ENCODE measurements around the gene IQSEC1.

The IQSEC1 gene

GRCh38 chr3:13112521-13113345 lies 39.5 kb upstream of the IQSEC1 start:
- POLR2A ChIA-PET (ENCODE audit: low non-redundant PET) = no interaction called here
- no peak for DNase-seq (ENCODE audit: low spot score)
- CTCF ChIA-PET = interaction anchor here (0.8 kb wide), 2 partner anchors 13 to 73 kb away, joined by 3 read pairs; no protein-coding TSS in a partner anchor
- TF ChIP-seq, protein P1, sequence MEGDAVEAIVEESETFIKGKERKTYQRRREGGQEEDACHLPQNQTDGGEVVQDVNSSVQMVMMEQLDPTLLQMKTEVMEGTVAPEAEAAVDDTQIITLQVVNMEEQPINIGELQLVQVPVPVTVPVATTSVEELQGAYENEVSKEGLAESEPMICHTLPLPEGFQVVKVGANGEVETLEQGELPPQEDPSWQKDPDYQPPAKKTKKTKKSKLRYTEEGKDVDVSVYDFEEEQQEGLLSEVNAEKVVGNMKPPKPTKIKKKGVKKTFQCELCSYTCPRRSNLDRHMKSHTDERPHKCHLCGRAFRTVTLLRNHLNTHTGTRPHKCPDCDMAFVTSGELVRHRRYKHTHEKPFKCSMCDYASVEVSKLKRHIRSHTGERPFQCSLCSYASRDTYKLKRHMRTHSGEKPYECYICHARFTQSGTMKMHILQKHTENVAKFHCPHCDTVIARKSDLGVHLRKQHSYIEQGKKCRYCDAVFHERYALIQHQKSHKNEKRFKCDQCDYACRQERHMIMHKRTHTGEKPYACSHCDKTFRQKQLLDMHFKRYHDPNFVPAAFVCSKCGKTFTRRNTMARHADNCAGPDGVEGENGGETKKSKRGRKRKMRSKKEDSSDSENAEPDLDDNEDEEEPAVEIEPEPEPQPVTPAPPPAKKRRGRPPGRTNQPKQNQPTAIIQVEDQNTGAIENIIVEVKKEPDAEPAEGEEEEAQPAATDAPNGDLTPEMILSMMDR (conservative IDR thresholded peaks at IDR 0.05; ENCODE audit: low read depth) = no peak
- H3K27ac ChIP-seq = no peak overlapping the region

DNA sequence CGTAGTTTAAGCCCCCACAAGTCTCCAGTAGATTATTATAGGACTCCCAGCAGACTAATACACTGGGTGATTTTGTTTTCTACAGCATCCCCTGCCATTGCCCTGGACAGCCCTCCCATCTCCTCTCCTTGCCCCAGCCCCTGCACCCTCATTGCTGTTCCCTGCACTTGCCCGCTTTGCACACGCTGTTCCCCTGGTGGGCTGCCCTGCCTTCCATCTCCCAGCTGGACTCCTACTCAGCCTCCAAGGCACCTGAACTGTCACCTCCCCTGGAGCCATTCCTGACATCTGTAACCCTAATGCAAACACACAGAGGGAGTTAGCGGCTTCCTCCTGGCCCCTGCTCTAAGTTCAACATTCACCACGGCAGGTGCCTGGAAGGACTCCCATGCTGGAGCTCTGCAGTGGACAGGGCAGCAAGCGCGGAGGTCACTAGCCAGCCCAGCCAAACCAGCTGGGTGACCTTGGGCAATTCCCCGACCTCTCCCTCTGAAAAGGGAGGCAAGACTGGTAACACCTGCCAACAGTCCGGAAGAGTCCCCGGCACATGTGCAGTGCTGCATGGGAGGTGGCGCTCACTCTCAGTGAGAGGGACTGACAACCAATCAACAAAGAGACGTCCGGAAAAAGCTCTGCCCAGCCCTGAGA lies 38.8 kb upstream of the IQSEC1 start:
- ChIA-PET CTCF (interaction anchor here (0.8 kb wide), 2 partner anchors 13 to 72 kb away, joined by 3 read pairs; no protein-coding TSS in a partner anchor), POLR2A (ENCODE audit: low non-redundant PET) (interaction anchor here (0.6 kb wide), 1 partner anchor 208 kb away, joined by 7 read pairs; no protein-coding TSS in a partner anchor)
- H3K27ac ChIP-seq = no peak overlapping the region
- no peak for DNase-seq (ENCODE audit: low spot score)
- TF ChIP-seq, protein P1 (conservative IDR thresholded peaks at IDR 0.05; ENCODE audit: low read depth) = no peak

DNA sequence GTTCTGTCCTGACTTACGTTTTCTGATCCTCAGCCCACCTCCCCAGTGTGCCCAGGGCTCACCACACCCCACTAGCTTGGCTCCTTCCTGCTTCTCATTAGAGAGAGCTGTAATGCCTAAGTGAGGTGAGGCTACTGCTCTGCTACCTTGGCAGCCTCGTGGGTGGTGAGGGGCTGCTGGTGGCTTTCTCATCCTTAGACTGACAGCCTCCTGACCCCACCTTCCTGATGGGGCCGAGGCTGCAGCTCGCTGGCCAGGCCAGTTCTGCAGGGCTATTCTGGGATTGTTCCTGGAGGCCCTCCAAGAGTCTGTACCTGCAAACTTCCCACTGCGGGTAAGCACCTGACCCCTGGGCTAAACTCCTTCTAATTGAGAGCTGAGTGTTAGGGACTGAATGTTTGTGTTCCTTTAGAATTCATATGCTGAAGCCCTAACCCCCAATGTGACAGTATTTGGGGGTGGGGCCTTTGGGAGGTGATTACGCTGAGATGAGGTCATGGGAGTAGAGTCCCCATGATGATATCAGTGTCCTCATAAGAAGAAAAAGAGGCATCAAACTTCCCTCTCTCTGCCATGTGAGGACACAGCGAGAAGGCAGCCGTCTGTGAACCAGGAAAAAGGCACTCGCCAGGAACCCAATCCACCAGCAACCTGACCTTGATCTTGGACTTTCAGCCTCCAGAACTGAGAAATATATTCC lies 38.1 kb upstream of the IQSEC1 start:
- no peak for DNase-seq (ENCODE audit: low spot score)
- no peak overlapping the region for H3K27ac ChIP-seq
- CTCF ChIA-PET = no interaction called here
- POLR2A ChIA-PET (ENCODE audit: low non-redundant PET) = interaction anchor here (0.6 kb wide), 1 partner anchor 209 kb away, joined by 7 read pairs; no protein-coding TSS in a partner anchor
- TF ChIP-seq, protein P1 (conservative IDR thresholded peaks at IDR 0.05; ENCODE audit: low read depth) = no peak

GRCh38 chr3:13110678-13111116 lies 37.5 kb upstream of the IQSEC1 start:
- no peak overlapping the region for H3K27ac ChIP-seq

GRCh38 chr3:13109516-13109915 lies 36.3 kb upstream of the IQSEC1 start:
- TF ChIP-seq, protein P1 (conservative IDR thresholded peaks at IDR 0.05; ENCODE audit: low read depth) = no peak
- DNase-seq (ENCODE audit: low spot score) = no peak
- ChIA-PET CTCF (interaction anchor here (1.0 kb wide), 1 partner anchor 173 kb away, joined by 4 read pairs; no protein-coding TSS in a partner anchor), POLR2A (ENCODE audit: low non-redundant PET) (no interaction called here)
- H3K27ac ChIP-seq = no peak overlapping the region

More at GRCh38 chr3:13110678-13111116, 37.5 kb upstream of the IQSEC1 start:
- TF ChIP-seq, protein P1 (conservative IDR thresholded peaks at IDR 0.05; ENCODE audit: low read depth) = no peak
- peak; percentile 23 for DNase-seq (ENCODE audit: low spot score)
- POLR2A ChIA-PET (ENCODE audit: low non-redundant PET) = no interaction called here
- CTCF ChIA-PET = interaction anchor here (0.5 kb wide), 1 partner anchor 18 kb away, joined by 3 read pairs; no protein-coding TSS in a partner anchor

GRCh38 chr3:13108861-13109260 lies 35.6 kb upstream of the IQSEC1 start:
- TF ChIP-seq, protein P1 (conservative IDR thresholded peaks at IDR 0.05; ENCODE audit: low read depth) = no peak
- no peak for DNase-seq (ENCODE audit: low spot score)
- CTCF ChIA-PET = no interaction called here
- POLR2A ChIA-PET (ENCODE audit: low non-redundant PET) = no interaction called here
- no peak overlapping the region for H3K27ac ChIP-seq
